Measurements from ENCODE around the gene PDXK. TPM values are rescaled to one million over a fixed set of nuclear protein-coding genes. Genes with fewer than 3 reads are reported as not detected.

Gene PDXK
- total and polyA plus RNA-seq, 2 of the 8 experiments (the other 6 are each of a cell fraction or from before 2014, with no cell fraction given): 78.0 to 112 TPM

DNA sequence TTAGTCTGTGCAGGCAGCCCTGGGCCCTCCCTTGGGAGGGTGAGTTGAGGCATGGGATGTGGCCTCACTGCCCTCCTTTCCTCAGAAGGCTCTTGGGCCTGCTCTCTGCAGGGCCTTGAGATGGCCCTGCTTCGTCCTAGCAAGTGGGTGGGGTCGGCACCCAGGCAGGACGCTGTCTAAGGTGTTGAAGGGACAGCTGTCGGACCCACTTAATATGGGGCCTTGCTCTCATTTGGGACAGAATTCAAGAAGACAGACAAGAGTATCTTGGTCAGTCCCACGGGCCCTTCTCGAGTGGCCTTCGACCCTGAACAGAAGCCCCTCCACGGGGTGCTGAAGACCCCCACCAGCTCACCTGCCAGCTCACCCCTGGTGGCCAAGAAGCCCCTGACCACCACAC lies 26.0 kb upstream of the PDXK start (continued):
- TF ChIP-seq SP1 (IDR thresholded peaks at IDR 0.05; ENCODE audit: low read depth, low read length) (no peak), CEBPB (IDR thresholded peaks at IDR 0.05; ENCODE audit: low read depth, low read length) (no peak), PHF8 (conservative IDR thresholded peaks at IDR 0.05; ENCODE audit: low read depth, low read length) (no peak), RFX5 (IDR thresholded peaks at IDR 0.05; ENCODE audit: borderline replicate concordance, low read depth, low read length) (no peak), JUND (IDR thresholded peaks at IDR 0.05; ENCODE audit: low read length) (no peak), EP300 (IDR thresholded peaks at IDR 0.05; ENCODE audit: borderline replicate concordance in 1 of 2, low read depth in 2 of 2, low read length in 2 of 2) (no peak), POLR2AphosphoS5 (IDR thresholded peaks at IDR 0.05; ENCODE audit: low read depth, low read length) (no peak), CTBP2 (IDR thresholded peaks at IDR 0.05; ENCODE audit: borderline replicate concordance, insufficient read depth, insufficient read length, low read length) (no peak)
- TF ChIP-seq, protein P1, sequence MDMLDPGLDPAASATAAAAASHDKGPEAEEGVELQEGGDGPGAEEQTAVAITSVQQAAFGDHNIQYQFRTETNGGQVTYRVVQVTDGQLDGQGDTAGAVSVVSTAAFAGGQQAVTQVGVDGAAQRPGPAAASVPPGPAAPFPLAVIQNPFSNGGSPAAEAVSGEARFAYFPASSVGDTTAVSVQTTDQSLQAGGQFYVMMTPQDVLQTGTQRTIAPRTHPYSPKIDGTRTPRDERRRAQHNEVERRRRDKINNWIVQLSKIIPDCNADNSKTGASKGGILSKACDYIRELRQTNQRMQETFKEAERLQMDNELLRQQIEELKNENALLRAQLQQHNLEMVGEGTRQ (IDR thresholded peaks at IDR 0.05; ENCODE audit: low read length): no peak

Data from H1 (cell line).